ENCODE measurements around the gene GLIPR1.
"Not testable (repeated sequence)": the region's sequence is repeated elsewhere in the genome, so short reads cannot be mapped to it uniquely, and the experiment has no call there.

GLIPR1 gene

GRCh38 chr12:75477137-75477536 is 3.4 kb upstream of the GLIPR1 start:
- TF ChIP-seq, protein P1, sequence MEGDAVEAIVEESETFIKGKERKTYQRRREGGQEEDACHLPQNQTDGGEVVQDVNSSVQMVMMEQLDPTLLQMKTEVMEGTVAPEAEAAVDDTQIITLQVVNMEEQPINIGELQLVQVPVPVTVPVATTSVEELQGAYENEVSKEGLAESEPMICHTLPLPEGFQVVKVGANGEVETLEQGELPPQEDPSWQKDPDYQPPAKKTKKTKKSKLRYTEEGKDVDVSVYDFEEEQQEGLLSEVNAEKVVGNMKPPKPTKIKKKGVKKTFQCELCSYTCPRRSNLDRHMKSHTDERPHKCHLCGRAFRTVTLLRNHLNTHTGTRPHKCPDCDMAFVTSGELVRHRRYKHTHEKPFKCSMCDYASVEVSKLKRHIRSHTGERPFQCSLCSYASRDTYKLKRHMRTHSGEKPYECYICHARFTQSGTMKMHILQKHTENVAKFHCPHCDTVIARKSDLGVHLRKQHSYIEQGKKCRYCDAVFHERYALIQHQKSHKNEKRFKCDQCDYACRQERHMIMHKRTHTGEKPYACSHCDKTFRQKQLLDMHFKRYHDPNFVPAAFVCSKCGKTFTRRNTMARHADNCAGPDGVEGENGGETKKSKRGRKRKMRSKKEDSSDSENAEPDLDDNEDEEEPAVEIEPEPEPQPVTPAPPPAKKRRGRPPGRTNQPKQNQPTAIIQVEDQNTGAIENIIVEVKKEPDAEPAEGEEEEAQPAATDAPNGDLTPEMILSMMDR (IDR thresholded peaks at IDR 0.05; ENCODE audit: low read depth, low read length): no peak
- DNase-seq (ENCODE audit: extremely low read depth, low read depth): no peak

DNA sequence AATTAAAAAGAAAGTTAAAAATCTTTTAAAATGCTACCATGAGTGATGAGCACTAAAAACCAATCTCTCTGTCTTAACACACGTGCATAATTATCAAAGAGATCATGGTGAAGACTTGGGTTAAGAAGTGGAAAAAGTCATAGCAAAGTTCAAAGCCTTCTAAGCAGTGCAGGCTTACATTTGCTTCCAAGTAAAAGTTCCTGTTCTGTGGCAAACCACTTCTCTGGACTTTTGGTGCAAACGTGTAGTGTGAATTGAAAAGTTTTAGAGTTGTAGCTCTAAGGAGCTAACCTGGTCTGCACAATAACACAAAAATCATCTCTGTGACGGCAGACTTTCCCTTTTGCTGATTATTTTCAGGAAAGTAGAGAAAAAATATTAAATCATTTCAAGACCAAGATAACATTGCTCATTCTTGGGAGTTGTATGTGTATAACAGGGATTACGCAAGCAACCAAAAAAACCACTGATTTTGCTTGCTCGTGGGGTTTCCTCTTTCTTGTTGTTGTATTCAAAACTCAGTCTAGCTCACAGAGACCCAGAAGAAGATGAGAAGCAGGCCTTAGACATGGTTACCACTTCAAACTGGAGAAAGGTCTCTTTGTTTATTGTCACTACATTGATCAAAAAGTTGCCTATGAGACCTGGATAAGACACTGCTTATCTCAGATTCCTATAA is 2.3 kb upstream of the GLIPR1 start:
- TF ChIP-seq, protein P1 (IDR thresholded peaks at IDR 0.05; ENCODE audit: low read depth, low read length): no peak
- no peak for DNase-seq (ENCODE audit: extremely low read depth, low read depth)

- no peak for DNase-seq (ENCODE audit: extremely low read depth, low read depth)
- TF ChIP-seq, protein P1 (IDR thresholded peaks at IDR 0.05; ENCODE audit: low read depth, low read length): no peak
Measured at GRCh38 chr12:75479963-75480461, 543 bp upstream of the GLIPR1 start.

DNA sequence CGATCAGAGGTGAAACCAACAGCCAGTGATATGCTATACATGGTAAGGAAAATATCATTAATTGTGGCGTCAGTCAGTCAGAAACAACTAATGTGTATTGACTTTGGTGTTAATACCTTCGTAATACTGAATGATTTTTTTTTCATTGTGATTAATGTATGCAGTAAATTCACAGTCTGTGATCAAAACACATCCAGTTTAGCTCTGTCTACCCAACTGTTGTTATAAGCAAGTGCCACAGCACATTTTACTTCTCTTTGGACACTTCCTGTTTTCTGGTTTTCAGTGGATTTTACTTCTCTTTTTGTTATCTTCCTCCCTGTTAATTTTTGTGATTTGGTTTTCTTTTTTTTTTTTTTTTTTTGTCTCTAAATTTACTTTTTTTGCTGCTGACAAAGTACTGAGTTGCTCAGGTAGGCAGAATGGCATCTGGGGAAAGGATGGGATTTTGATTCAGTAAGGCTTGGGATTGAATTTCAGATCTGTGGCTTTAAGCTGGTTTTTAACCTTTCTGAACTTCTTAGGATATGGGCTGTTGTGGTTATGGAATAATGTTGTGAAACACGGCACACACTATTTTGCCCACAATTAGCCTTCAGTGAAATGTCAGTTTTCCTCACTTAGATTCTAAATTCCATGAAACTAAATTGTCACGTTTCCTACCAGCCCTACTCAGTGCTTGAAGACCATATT is 604 bp downstream of the GLIPR1 start:
- no peak for DNase-seq (ENCODE audit: extremely low read depth, low read depth)
- TF ChIP-seq, protein P1 (IDR thresholded peaks at IDR 0.05; ENCODE audit: low read depth, low read length): no peak

DNA sequence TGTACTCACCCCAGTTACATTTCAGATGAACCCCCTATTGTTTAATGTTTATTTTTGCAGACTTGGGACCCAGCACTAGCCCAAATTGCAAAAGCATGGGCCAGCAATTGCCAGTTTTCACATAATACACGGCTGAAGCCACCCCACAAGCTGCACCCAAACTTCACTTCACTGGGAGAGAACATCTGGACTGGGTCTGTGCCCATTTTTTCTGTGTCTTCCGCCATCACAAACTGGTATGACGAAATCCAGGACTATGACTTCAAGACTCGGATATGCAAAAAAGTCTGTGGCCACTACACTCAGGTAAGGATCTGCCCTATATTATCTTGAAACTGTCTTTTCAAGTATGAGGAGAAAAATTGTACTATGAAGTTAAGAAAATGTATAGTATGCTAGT is 1.2 kb downstream of the GLIPR1 start:
- TF ChIP-seq, protein P1 (IDR thresholded peaks at IDR 0.05; ENCODE audit: low read depth, low read length): no peak

DNA sequence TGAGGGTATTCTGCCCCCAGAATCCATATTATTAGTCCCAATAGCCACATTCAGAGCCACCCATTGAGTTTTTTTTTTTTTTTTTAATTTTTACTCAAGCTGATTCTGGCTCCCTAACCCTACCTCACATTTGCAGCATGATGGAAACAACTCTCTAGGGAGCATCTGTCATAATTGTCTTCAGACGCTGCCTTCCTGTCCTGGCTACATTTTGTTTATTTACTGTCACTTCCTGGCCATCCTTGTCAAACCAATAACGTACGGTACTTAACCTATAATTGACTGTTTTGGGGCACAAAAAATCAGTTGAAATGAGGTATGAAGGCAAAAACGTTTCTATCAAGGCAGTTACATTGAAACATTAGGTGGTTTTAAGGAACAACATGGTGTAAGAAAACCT is 2.1 kb downstream of the GLIPR1 start:
- TF ChIP-seq, protein P1 (IDR thresholded peaks at IDR 0.05; ENCODE audit: low read depth, low read length): no peak
- DNase-seq (ENCODE audit: extremely low read depth, low read depth): no peak

More for the DNA sequence above, 1.2 kb downstream of the GLIPR1 start:
- no peak for DNase-seq (ENCODE audit: extremely low read depth, low read depth)

DNA sequence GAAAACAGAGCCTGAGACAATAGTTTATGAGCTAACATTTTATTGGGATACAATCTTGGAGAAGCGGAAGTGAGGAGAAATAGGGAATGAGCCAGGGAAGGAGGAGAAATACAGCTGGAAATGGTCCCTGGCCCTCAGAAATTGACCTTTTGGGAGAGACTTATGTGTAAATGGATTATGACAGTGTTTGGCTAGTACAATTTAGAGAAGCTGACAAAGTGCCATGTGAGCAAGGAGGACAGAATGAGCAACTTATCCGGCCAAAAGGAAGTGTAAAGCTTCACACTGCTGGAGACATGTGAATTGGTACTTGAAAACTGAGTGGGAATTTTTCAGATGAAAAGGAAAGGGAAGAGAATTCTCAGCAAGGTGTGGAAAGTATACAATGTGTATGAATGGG is 2.9 kb downstream of the GLIPR1 start:
- no peak for DNase-seq (ENCODE audit: extremely low read depth, low read depth)

GRCh38 chr12:75484450-75484849 is 3.9 kb downstream of the GLIPR1 start:
- DNase-seq (ENCODE audit: extremely low read depth, low read depth): not testable (repeated sequence)

More for the DNA sequence above, 2.9 kb downstream of the GLIPR1 start:
- TF ChIP-seq, protein P1 (IDR thresholded peaks at IDR 0.05; ENCODE audit: low read depth, low read length): no peak
